K562 (cell line): ENCODE data around the gene HMX2. TPM values are rescaled to one million over a fixed set of nuclear protein-coding genes. Genes with fewer than 3 reads are reported as not detected.

Experiments
- BCL6 ChIP-seq: fragments of 250-450 bp; sonication (Bioruptor Pico); IDR thresholded peaks from 2 replicates; pipeline ENCODE4 v1.4.0; 2020
- BRD9 ChIP-seq: fragments of 450-650 bp; IDR thresholded peaks from 2 replicates; pipeline ENCODE4 v1.6.1; 2018; ENCODE audit warnings: low read depth; ENCODE audit not compliant: partially characterized antibody
- COPS2 ChIP-seq: fragments of 450-650 bp; conservative IDR thresholded peaks from 2 replicates; pipeline ENCODE4 v1.6.1; 2016; ENCODE audit warnings: mild to moderate bottlenecking, moderate library complexity
- E2F3 ChIP-seq: fragments of 250-450 bp; sonication (Bioruptor Pico); IDR thresholded peaks from 2 replicates; pipeline ENCODE4 v1.4.0; 2020; ENCODE audit warnings: mild to moderate bottlenecking
- ESRRB ChIP-seq: fragments of 250-450 bp; sonication (Bioruptor Pico); IDR thresholded peaks from 2 replicates; pipeline ENCODE4 v1.5.0; 2020; ENCODE audit warnings: mild to moderate bottlenecking, moderate library complexity, borderline replicate concordance
- FOXJ2 ChIP-seq: fragments of 200-800 bp; sonication (Bioruptor generic); IDR thresholded peaks from 2 replicates; pipeline ENCODE4 v1.6.1; 2016; ENCODE audit warnings: missing genetic modification characterization, missing compliant biosample characterization
- GABPA ChIP-seq: fragments of 200-800 bp; sonication (Bioruptor generic); conservative IDR thresholded peaks from 2 replicates; pipeline ENCODE4 v1.6.1; 2016; ENCODE audit warnings: low read depth, missing genetic modification characterization, missing compliant biosample characterization
- LARP7 ChIP-seq: fragments of 450-650 bp; IDR thresholded peaks from 2 replicates; pipeline ENCODE4 v1.6.1; 2016
- NBN ChIP-seq: fragments of 450-650 bp; IDR thresholded peaks from 2 replicates; pipeline ENCODE4 v1.6.1; 2016; ENCODE audit warnings: low read depth, mild to moderate bottlenecking
- NELFE ChIP-seq: IDR thresholded peaks from 2 replicates; pipeline ENCODE4 v1.6.1; 2011; ENCODE audit warnings: mild to moderate bottlenecking; ENCODE audit not compliant: insufficient read depth, insufficient read length
- PHF8 ChIP-seq: fragments of 200-600 bp; sonication (generic); IDR thresholded peaks from 2 replicates; pipeline ENCODE4 v1.6.1; 2012; ENCODE audit warnings: mixed run types, mild to moderate bottlenecking, inconsistent platforms, low read length, moderate library complexity, borderline replicate concordance
- SIN3A ChIP-seq, 2 experiments: fragments of 150-350 bp in 1 of 2; IDR thresholded peaks; 2 replicates each; pipeline ENCODE4 v1.6.1; 2011 to 2016; ENCODE audit warnings: borderline replicate concordance in 2 of 2, low read depth in 2 of 2, low read length in 2 of 2, mild to moderate bottlenecking in 2 of 2, moderate library complexity in 2 of 2; ENCODE audit not compliant: control insufficient read depth in 1 of 2
- SMARCA4 ChIP-seq: fragments of 450-650 bp; IDR thresholded peaks from 2 replicates; pipeline ENCODE4 v1.6.1; 2016
- TCF7 ChIP-seq: sonication (generic); IDR thresholded peaks from 2 replicates; pipeline ENCODE4 v1.6.1; 2016; ENCODE audit warnings: antibody characterized with exemption, borderline replicate concordance
- ZBTB7A ChIP-seq: IDR thresholded peaks from 2 replicates; pipeline ENCODE4 v1.6.1; 2011; ENCODE audit warnings: low read depth, mild to moderate bottlenecking, low read length, moderate library complexity, borderline replicate concordance; ENCODE audit not compliant: control insufficient read depth
- ZNF197 ChIP-seq: fragments of 200-800 bp; sonication (Bioruptor generic); IDR thresholded peaks from 2 replicates; pipeline ENCODE4 v1.6.1; 2016; ENCODE audit warnings: low read depth, missing genetic modification characterization, missing compliant biosample characterization
- ZNF586 ChIP-seq: fragments of 450-650 bp; formaldehyde crosslinking; conservative IDR thresholded peaks from 2 replicates; pipeline ENCODE4 v1.4.0; 2020; ENCODE audit warnings: mild to moderate bottlenecking, moderate library complexity
- ZNF644 ChIP-seq: fragments of 200-800 bp; sonication (Bioruptor generic); IDR thresholded peaks from 2 replicates; pipeline ENCODE4 v1.6.1; 2016; ENCODE audit warnings: low read depth, missing genetic modification characterization, missing compliant biosample characterization
- ZSCAN29 ChIP-seq: fragments of 450-650 bp; IDR thresholded peaks from 2 replicates; pipeline ENCODE4 v1.6.1; 2017
- polyA plus RNA-seq, 8 experiments: library from polyadenylated mRNA; depleted of rRNA in 4 of 8; stranded (reverse) in 5 of 8; unstranded in 3 of 8; fragments of >200 nt; fragmentation: Nextera tagmentation in 2 of 8; fragmentation: Illumina TruSeq in 1 of 8; extraction: Ambion mirVana in 2 of 8; extraction: Trizol in 1 of 8; gene quantifications; 2 replicates each; pipeline versions ENCODE4 v1.2.1 to v1.2.3, GENCODE V29; 2011 to 2014; ENCODE audit warnings: inconsistent platforms in 1 of 8, missing spikeins in 1 of 8
- total RNA-seq, 7 experiments: library from RNA; depleted of rRNA in 6 of 7; stranded (reverse); fragments of >200 nt in 6 of 7; fragmentation: Illumina TruSeq in 2 of 7; extraction: Trizol in 2 of 7; gene quantifications; 2 replicates each; pipeline versions ENCODE4 v1.2.1 to v1.2.3, GENCODE V29; 2011 to 2021; ENCODE audit warnings: low replicate concordance in 1 of 7
- TF ChIP-seq, protein P1 (sequence below), 2 experiments: fragments of 450-650 bp; IDR thresholded peaks; 2 replicates each; pipeline ENCODE4 v1.6.1; 2018; ENCODE audit warnings: mild to moderate bottlenecking in 2 of 2, low read depth in 1 of 2; ENCODE audit not compliant: partially characterized antibody in 2 of 2
- TF ChIP-seq, protein P2 (sequence below): fragments of 200-800 bp; sonication (Bioruptor generic); IDR thresholded peaks from 2 replicates; pipeline ENCODE4 v1.6.1; 2017; ENCODE audit warnings: missing genetic modification characterization, missing compliant biosample characterization
- TF ChIP-seq, protein P3 (sequence below): fragments of 450-650 bp; formaldehyde crosslinking; IDR thresholded peaks from 2 replicates; pipeline ENCODE4 v1.4.0; 2020; ENCODE audit warnings: mild to moderate bottlenecking, mixed read lengths

Gene HMX2
- total and polyA plus RNA-seq, 9 of the 15 experiments (the other 6 are each of a cell fraction or from before 2014, with no cell fraction given): 0.07 to 0.58 (median 0.09) TPM; not detected in 2

DNA sequence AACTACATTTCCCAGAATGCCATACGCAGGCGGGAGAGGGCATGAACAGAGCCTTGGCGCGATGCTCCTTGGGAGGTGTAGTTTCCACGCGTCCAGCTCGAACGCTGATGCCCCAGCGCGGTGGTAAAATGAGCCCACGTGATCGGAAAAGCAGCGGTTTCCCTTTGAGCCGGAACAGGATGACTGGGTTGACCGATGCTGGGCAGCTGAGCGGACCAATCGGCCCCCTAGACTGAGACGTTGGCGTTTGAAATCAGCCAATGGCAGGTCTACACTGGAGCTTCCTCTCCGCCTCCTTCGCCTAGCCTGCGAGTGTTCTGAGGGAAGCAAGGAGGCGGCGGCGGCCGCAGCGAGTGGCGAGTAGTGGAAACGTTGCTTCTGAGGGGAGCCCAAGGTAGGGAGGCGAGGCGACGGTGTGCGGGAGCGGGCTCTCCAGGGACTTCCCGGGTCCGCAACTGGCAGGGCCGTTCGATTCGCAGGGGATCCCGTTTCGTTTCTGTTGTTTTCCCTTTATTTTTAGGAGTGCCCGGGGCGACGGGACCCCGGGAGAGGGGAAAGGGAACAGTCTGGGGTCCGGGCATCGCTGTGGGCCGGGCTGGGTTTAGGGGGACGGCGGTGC is 6.3 kb downstream of the HMX2 start, which contains the start of gene BUB3 (continued):
- TF ChIP-seq, protein P1, sequence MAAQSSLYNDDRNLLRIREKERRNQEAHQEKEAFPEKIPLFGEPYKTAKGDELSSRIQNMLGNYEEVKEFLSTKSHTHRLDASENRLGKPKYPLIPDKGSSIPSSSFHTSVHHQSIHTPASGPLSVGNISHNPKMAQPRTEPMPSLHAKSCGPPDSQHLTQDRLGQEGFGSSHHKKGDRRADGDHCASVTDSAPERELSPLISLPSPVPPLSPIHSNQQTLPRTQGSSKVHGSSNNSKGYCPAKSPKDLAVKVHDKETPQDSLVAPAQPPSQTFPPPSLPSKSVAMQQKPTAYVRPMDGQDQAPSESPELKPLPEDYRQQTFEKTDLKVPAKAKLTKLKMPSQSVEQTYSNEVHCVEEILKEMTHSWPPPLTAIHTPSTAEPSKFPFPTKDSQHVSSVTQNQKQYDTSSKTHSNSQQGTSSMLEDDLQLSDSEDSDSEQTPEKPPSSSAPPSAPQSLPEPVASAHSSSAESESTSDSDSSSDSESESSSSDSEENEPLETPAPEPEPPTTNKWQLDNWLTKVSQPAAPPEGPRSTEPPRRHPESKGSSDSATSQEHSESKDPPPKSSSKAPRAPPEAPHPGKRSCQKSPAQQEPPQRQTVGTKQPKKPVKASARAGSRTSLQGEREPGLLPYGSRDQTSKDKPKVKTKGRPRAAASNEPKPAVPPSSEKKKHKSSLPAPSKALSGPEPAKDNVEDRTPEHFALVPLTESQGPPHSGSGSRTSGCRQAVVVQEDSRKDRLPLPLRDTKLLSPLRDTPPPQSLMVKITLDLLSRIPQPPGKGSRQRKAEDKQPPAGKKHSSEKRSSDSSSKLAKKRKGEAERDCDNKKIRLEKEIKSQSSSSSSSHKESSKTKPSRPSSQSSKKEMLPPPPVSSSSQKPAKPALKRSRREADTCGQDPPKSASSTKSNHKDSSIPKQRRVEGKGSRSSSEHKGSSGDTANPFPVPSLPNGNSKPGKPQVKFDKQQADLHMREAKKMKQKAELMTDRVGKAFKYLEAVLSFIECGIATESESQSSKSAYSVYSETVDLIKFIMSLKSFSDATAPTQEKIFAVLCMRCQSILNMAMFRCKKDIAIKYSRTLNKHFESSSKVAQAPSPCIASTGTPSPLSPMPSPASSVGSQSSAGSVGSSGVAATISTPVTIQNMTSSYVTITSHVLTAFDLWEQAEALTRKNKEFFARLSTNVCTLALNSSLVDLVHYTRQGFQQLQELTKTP (IDR thresholded peaks at IDR 0.05; ENCODE audit: low read depth in 1 of 2, partially characterized antibody in 2 of 2): peak in 1 of 2 experiments; percentile 98
- TF ChIP-seq BCL6 (CRISPR knock-in tag): no peak
- no peak for TF ChIP-seq TCF7
- TF ChIP-seq ZNF586 (CRISPR knock-in tag): no peak
- TF ChIP-seq GABPA (tag): peak; percentile 96
- TF ChIP-seq, protein P2, sequence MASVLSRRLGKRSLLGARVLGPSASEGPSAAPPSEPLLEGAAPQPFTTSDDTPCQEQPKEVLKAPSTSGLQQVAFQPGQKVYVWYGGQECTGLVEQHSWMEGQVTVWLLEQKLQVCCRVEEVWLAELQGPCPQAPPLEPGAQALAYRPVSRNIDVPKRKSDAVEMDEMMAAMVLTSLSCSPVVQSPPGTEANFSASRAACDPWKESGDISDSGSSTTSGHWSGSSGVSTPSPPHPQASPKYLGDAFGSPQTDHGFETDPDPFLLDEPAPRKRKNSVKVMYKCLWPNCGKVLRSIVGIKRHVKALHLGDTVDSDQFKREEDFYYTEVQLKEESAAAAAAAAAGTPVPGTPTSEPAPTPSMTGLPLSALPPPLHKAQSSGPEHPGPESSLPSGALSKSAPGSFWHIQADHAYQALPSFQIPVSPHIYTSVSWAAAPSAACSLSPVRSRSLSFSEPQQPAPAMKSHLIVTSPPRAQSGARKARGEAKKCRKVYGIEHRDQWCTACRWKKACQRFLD: no peak; the same call in none of the 2 replicates
- peak; percentile 92 for TF ChIP-seq PHF8
- TF ChIP-seq SIN3A (IDR thresholded peaks at IDR 0.05; ENCODE audit: borderline replicate concordance in 2 of 2, control insufficient read depth in 1 of 2, low read depth in 2 of 2, low read length in 2 of 2): no peak
- TF ChIP-seq LARP7: no peak
- 0 out of 2 replicates have a peak, but pooled peaks have one; percentile 78 for TF ChIP-seq ZNF644 (tag)
- no peak for TF ChIP-seq ZSCAN29
- TF ChIP-seq E2F3 (CRISPR knock-in tag): 0 out of 2 replicates have a peak, but pooled peaks have one; percentile 38
- TF ChIP-seq, protein P3, sequence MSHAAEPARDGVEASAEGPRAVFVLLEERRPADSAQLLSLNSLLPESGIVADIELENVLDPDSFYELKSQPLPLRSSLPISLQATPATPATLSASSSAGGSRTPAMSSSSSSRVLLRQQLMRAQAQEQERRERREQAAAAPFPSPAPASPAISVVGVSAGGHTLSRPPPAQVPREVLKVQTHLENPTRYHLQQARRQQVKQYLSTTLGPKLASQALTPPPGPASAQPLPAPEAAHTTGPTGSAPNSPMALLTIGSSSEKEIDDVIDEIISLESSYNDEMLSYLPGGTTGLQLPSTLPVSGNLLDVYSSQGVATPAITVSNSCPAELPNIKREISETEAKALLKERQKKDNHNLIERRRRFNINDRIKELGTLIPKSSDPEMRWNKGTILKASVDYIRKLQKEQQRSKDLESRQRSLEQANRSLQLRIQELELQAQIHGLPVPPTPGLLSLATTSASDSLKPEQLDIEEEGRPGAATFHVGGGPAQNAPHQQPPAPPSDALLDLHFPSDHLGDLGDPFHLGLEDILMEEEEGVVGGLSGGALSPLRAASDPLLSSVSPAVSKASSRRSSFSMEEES (CRISPR knock-in tag): peak; percentile 93
- TF ChIP-seq ZBTB7A: no peak
- 0 out of 2 replicates have a peak, but pooled peaks have one; percentile 18 for TF ChIP-seq NBN
- TF ChIP-seq BRD9: peak; percentile 29
- no peak for TF ChIP-seq SMARCA4
- TF ChIP-seq FOXJ2 (tag): no peak
- TF ChIP-seq ZNF197 (CRISPR knock-in tag): peak; percentile 85; the same call in 1 of the 2 replicates
- no peak for TF ChIP-seq NELFE
- TF ChIP-seq ESRRB (CRISPR knock-in tag): no peak
- no peak for TF ChIP-seq COPS2
